Measurements from ENCODE around the gene SLC25A12. TPM values are rescaled to one million over a fixed set of nuclear protein-coding genes. Genes with fewer than 3 reads are reported as not detected.

The SLC25A12 gene
- total RNA-seq, 2 experiments from 2014 or later = 27.4 to 28.9 TPM

GRCh38 chr2:171741189-171741588, 152.9 kb downstream of the SLC25A12 start:
- CTCF ChIA-PET = no interaction called here
- Mint-ChIP-seq H3K36me3 (ENCODE audit: low read depth) (peaks cover 41% of the 10 kb centered on the region), H3K4me3 (no peak overlapping the region)

GRCh38 chr2:171735991-171736710, 157.9 kb downstream of the SLC25A12 start:
- Mint-ChIP-seq H3K9me3 (ENCODE audit: insufficient read depth) (no peaks in the 10 kb centered on the region), H3K4me1 (ENCODE audit: low read depth) (peaks cover 5% of the 10 kb centered on the region), H3K27ac (no peak overlapping the region), H3K4me3 (no peak overlapping the region), H3K36me3 (ENCODE audit: low read depth) (peaks cover 51% of the 10 kb centered on the region), H3K27me3 (ENCODE audit: low read depth) (no peaks in the 10 kb centered on the region)
- POLR2A ChIA-PET = no interaction called here
- no peak for DNase-seq
- ATAC-seq = no peak
- CTCF ChIA-PET = no interaction called here

More at GRCh38 chr2:171741189-171741588, 152.9 kb downstream of the SLC25A12 start:
- Mint-ChIP-seq H3K9me3 (ENCODE audit: insufficient read depth) (no peaks in the 10 kb centered on the region), H3K27ac (no peak overlapping the region), H3K4me1 (ENCODE audit: low read depth) (peaks cover 14% of the 10 kb centered on the region), H3K27me3 (ENCODE audit: low read depth) (no peaks in the 10 kb centered on the region)
- POLR2A ChIA-PET = interaction anchor here (0.7 kb wide), 1 partner anchor 49 kb away, joined by 4 read pairs; no protein-coding TSS in a partner anchor
- DNase-seq (no peak), ATAC-seq (no peak)

Other genes with a start within 250 kb of the SLC25A12 start
- gene DYNC1I2, start 206.8 kb downstream of the SLC25A12 start, total RNA-seq = 10 to 100 TPM; 46.0 to 47.7 TPM
- 10 to 100 TPM; 75.5 to 77.3 TPM for gene HAT1, start 28.2 kb upstream of the SLC25A12 start, total RNA-seq
- 1 to 10 TPM; 3.9 to 6.0 TPM for gene METAP1D, start 105.7 kb upstream of the SLC25A12 start, total RNA-seq
- gene DLX1, start 191.3 kb upstream of the SLC25A12 start, total RNA-seq = not detected
- not detected for gene DLX2, start 208.7 kb upstream of the SLC25A12 start, total RNA-seq